ENCODE data around the gene ARL6IP5.

Gene ARL6IP5

GRCh38 chr3:69094467-69095205, 9.9 kb downstream of the ARL6IP5 start:
- Histone ChIP-seq H4K20me1 (ENCODE audit: insufficient read depth, low read length, poor library complexity, severe bottlenecking) (peaks cover 13% of the 10 kb centered on the region), H3K9me3 (ENCODE audit: insufficient read depth, low read depth, low read length) (no peaks in the 10 kb centered on the region), H3K79me2 (ENCODE audit: insufficient read depth, low read length) (peaks cover 89% of the 10 kb centered on the region), H3K27me3 (ENCODE audit: insufficient read depth, low read length, poor library complexity, severe bottlenecking) (no peaks in the 10 kb centered on the region), H3K4me1 (ENCODE audit: insufficient read depth, low read length, poor library complexity, severe bottlenecking) (peaks cover 49% of the 10 kb centered on the region), H3K9ac (ENCODE audit: low read depth, low read length, poor library complexity, severe bottlenecking) (peak overlapping the region; percentile 69), H3K4me3 (ENCODE audit: low read length, poor library complexity, severe bottlenecking) (no peak overlapping the region), H3F3A (ENCODE audit: low read depth) (peaks cover 11% of the 10 kb centered on the region; the same call in 1 of the 2 replicates), H3K9me2 (replicated peaks; ENCODE audit: low read depth, low read length) (no peaks in the 10 kb centered on the region), H3K4me2 (ENCODE audit: low read depth, low read length, poor library complexity, severe bottlenecking) (peak overlapping the region; percentile 48), H3K36me3 (ENCODE audit: insufficient read depth, low read length) (peaks cover 3% of the 10 kb centered on the region; the same call in 1 of the 2 replicates), H2AFZ (ENCODE audit: low read length) (no peak overlapping the region)
- TF ChIP-seq CTCF (conservative IDR thresholded peaks at IDR 0.05; ENCODE audit: low read length) = no peak
- no peak for TF ChIP-seq EZH2phosphoT487 (IDR thresholded peaks at IDR 0.05; ENCODE audit: borderline replicate concordance)

DNA sequence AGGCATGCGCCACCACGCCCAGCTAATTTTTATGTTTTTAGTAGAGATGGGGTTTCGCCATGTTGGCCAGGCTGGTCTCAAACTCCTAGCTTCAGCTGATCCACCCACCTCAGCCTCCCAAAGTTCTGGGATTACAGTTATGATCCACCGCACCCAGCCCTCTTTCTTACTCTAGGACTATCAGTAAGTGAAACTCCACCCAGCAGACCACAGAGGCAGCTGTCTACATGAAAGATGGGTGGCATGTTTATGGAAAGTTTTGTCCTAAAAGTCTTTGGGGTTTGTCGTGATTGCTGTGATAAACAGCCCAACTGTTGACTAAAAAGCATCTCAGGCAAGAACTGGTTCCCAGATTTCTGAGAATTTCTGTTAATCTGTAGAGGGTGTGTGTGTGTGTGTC, 10.9 kb downstream of the ARL6IP5 start:
- no peak overlapping the region for H3K9ac ChIP-seq (ENCODE audit: low read depth, low read length, poor library complexity, severe bottlenecking)
- H2AFZ ChIP-seq (ENCODE audit: low read length) = no peak overlapping the region
- peaks cover 39% of the 10 kb centered on the region for H3K4me1 ChIP-seq (ENCODE audit: insufficient read depth, low read length, poor library complexity, severe bottlenecking)
- H4K20me1 ChIP-seq (ENCODE audit: insufficient read depth, low read length, poor library complexity, severe bottlenecking) = peaks cover 8% of the 10 kb centered on the region
- no peaks in the 10 kb centered on the region for H3K27me3 ChIP-seq (ENCODE audit: insufficient read depth, low read length, poor library complexity, severe bottlenecking)
- H3K9me2 ChIP-seq (replicated peaks; ENCODE audit: low read depth, low read length) = no peaks in the 10 kb centered on the region
- peak overlapping the region; percentile 13 for H3K4me2 ChIP-seq (ENCODE audit: low read depth, low read length, poor library complexity, severe bottlenecking)
- H3K4me3 ChIP-seq (ENCODE audit: low read length, poor library complexity, severe bottlenecking) = no peak overlapping the region
- peaks cover 6% of the 10 kb centered on the region; the same call in 1 of the 2 replicates for H3K36me3 ChIP-seq (ENCODE audit: insufficient read depth, low read length)
- H3K79me2 ChIP-seq (ENCODE audit: insufficient read depth, low read length) = peaks cover 88% of the 10 kb centered on the region
- no peaks in the 10 kb centered on the region for H3K9me3 ChIP-seq (ENCODE audit: insufficient read depth, low read depth, low read length)
- peaks cover 11% of the 10 kb centered on the region; the same call in 1 of the 2 replicates for H3F3A ChIP-seq (ENCODE audit: low read depth)
- TF ChIP-seq CTCF (conservative IDR thresholded peaks at IDR 0.05; ENCODE audit: low read length) = no peak
- no peak for TF ChIP-seq EZH2phosphoT487 (IDR thresholded peaks at IDR 0.05; ENCODE audit: borderline replicate concordance)

DNA sequence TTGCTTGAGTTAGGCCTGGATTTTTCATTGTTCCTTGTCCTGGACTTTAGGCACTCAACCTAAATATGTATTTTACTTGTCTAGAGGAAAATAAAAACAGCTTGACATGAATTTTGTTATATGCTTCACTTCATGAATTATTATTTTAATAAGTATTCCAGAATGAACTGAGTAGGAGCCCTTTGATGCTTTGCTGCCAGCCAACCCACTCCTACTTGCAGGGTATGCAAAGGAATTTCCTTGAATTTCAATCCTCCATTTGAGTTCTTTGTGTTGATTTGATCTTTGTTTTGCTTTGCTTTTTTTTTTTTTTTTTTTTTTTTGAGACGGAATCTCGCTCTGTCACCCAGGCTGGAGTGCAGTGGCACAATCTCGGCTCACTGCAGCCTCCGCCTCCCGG, 11.6 kb downstream of the ARL6IP5 start:
- Histone ChIP-seq H2AFZ (ENCODE audit: low read length) (no peak overlapping the region), H3K27me3 (ENCODE audit: insufficient read depth, low read length, poor library complexity, severe bottlenecking) (no peaks in the 10 kb centered on the region), H3K9me2 (replicated peaks; ENCODE audit: low read depth, low read length) (no peaks in the 10 kb centered on the region), H3K79me2 (ENCODE audit: insufficient read depth, low read length) (peaks cover 87% of the 10 kb centered on the region), H3K9me3 (ENCODE audit: insufficient read depth, low read depth, low read length) (no peaks in the 10 kb centered on the region), H3K4me2 (ENCODE audit: low read depth, low read length, poor library complexity, severe bottlenecking) (no peak overlapping the region), H3K4me3 (ENCODE audit: low read length, poor library complexity, severe bottlenecking) (no peak overlapping the region), H3K36me3 (ENCODE audit: insufficient read depth, low read length) (peaks cover 6% of the 10 kb centered on the region; the same call in 1 of the 2 replicates), H3K9ac (ENCODE audit: low read depth, low read length, poor library complexity, severe bottlenecking) (no peak overlapping the region), H3F3A (ENCODE audit: low read depth) (peaks cover 10% of the 10 kb centered on the region; the same call in 1 of the 2 replicates), H4K20me1 (ENCODE audit: insufficient read depth, low read length, poor library complexity, severe bottlenecking) (peaks cover 8% of the 10 kb centered on the region), H3K4me1 (ENCODE audit: insufficient read depth, low read length, poor library complexity, severe bottlenecking) (peaks cover 34% of the 10 kb centered on the region)
- no peak for TF ChIP-seq CTCF (conservative IDR thresholded peaks at IDR 0.05; ENCODE audit: low read length)
- TF ChIP-seq EZH2phosphoT487 (IDR thresholded peaks at IDR 0.05; ENCODE audit: borderline replicate concordance) = no peak

Data from Loucy (cell line).